ENCODE data around the gene CABP7. TPM values are rescaled to one million over a fixed set of nuclear protein-coding genes. Genes with fewer than 3 reads are reported as not detected.

Gene CABP7
- total and polyA plus RNA-seq, 3 donors from 2014 or later: 0.79 to 1.6 (median 1.6) TPM

- peaks cover 18% of the 10 kb centered on the region for H3K4me1 ChIP-seq
- no peak for DNase-seq
- H3K27me3 ChIP-seq: no peaks in the 10 kb centered on the region
- H3K36me3 ChIP-seq (ENCODE audit: low read depth, missing control alignments): no peaks in the 10 kb centered on the region
- H3K4me3 ChIP-seq: no peak overlapping the region
- H3K27ac ChIP-seq: no peak overlapping the region
- no peaks in the 10 kb centered on the region for H3K9me3 ChIP-seq
- no peak for TF ChIP-seq CTCF (IDR thresholded peaks at IDR 0.05)
- TF ChIP-seq POLR2A (IDR thresholded peaks at IDR 0.05): no peak
- 90 to 92% methylated on average over 16 of the region's 16 CpGs for WGBS, 2 donors
- intact Hi-C loops (cut with DNase I; ENCODE audit: low total_unique reads): no loop called here
Measured at GRCh38 chr22:29697853-29698598, 21.8 kb upstream of the CABP7 start.

GRCh38 chr22:29700206-29700899 lies 19.4 kb upstream of the CABP7 start:
- no peaks in the 10 kb centered on the region for H3K36me3 ChIP-seq (ENCODE audit: low read depth, missing control alignments)
- intact Hi-C loops (cut with DNase I; ENCODE audit: low total_unique reads): loop anchor here (10.0 kb wide), 1 partner anchor 564 kb away; the partner anchor contains the start of gene OSM
- H3K4me3 ChIP-seq: no peak overlapping the region
- no peaks in the 10 kb centered on the region for H3K9me3 ChIP-seq
- no peak overlapping the region for H3K27ac ChIP-seq
- 83 to 85% methylated on average over 18 to 19 of the region's 19 CpGs for WGBS, 2 donors
- peaks cover 6% of the 10 kb centered on the region for H3K4me1 ChIP-seq
- no peaks in the 10 kb centered on the region for H3K27me3 ChIP-seq
- no peak for DNase-seq
- no peak for TF ChIP-seq CTCF (IDR thresholded peaks at IDR 0.05)
- TF ChIP-seq POLR2A (IDR thresholded peaks at IDR 0.05): no peak

GRCh38 chr22:29700900-29701154 lies 19.0 kb upstream of the CABP7 start:
- no peaks in the 10 kb centered on the region for H3K27me3 ChIP-seq
- no peak for DNase-seq
- intact Hi-C loops (cut with DNase I; ENCODE audit: low total_unique reads): loop anchor here (10.0 kb wide), 1 partner anchor 564 kb away; the partner anchor contains the start of gene OSM
- no peak for TF ChIP-seq POLR2A (IDR thresholded peaks at IDR 0.05)
- TF ChIP-seq CTCF (IDR thresholded peaks at IDR 0.05): no peak
- no peak overlapping the region for H3K4me3 ChIP-seq
- no peak overlapping the region for H3K27ac ChIP-seq
- no peaks in the 10 kb centered on the region for H3K36me3 ChIP-seq (ENCODE audit: low read depth, missing control alignments)
- H3K4me1 ChIP-seq: peaks cover 6% of the 10 kb centered on the region
- H3K9me3 ChIP-seq: no peaks in the 10 kb centered on the region
- 72 to 85% methylated on average over 9 of the region's 9 CpGs for WGBS, 2 donors

GRCh38 chr22:29701155-29701999 lies 18.4 kb upstream of the CABP7 start:
- Histone ChIP-seq H3K27me3 (no peaks in the 10 kb centered on the region), H3K36me3 (ENCODE audit: low read depth, missing control alignments) (no peaks in the 10 kb centered on the region), H3K27ac (no peak overlapping the region), H3K4me3 (no peak overlapping the region), H3K9me3 (no peaks in the 10 kb centered on the region), H3K4me1 (peaks cover 6% of the 10 kb centered on the region)
- no peak for DNase-seq
- intact Hi-C loops (cut with DNase I; ENCODE audit: low total_unique reads): loop anchor here (10.0 kb wide), 1 partner anchor 563 kb away; the partner anchor contains the start of gene OSM
- TF ChIP-seq POLR2A (IDR thresholded peaks at IDR 0.05): no peak
- no peak for TF ChIP-seq CTCF (IDR thresholded peaks at IDR 0.05)
- WGBS, 2 donors: 52 to 53% methylated on average over 14 of the region's 14 CpGs
